ENCODE data around the gene SLC16A7. TPM values are rescaled to one million over a fixed set of nuclear protein-coding genes. Genes with fewer than 3 reads are reported as not detected.

Gene SLC16A7
- total and polyA plus RNA-seq, 9 donors = 2.0 to 21.9 (median 13.7) TPM

- H3K4me1 ChIP-seq (ENCODE audit: insufficient read depth) = no peaks in the 10 kb centered on the region
- no peak overlapping the region for H3K4me3 ChIP-seq
- H3K36me3 ChIP-seq = no peaks in the 10 kb centered on the region
- intact Hi-C loops (cut with DNase I) = no loop called here
- WGBS, 3 donors = 48 to 55% (median 48%) methylated on average over 1 of the region's 1 CpG
- no peak for DNase-seq
- no peaks in the 10 kb centered on the region for H3K9me3 ChIP-seq
- H3K27ac ChIP-seq = no peak overlapping the region
- TF ChIP-seq POLR2A (IDR thresholded peaks at IDR 0.05) = no peak
- no peak for TF ChIP-seq CTCF (IDR thresholded peaks at IDR 0.05)
- no peaks in the 10 kb centered on the region for H3K27me3 ChIP-seq
Observed at GRCh38 chr12:59619461-59620240, 23.8 kb downstream of the SLC16A7 start.

DNA sequence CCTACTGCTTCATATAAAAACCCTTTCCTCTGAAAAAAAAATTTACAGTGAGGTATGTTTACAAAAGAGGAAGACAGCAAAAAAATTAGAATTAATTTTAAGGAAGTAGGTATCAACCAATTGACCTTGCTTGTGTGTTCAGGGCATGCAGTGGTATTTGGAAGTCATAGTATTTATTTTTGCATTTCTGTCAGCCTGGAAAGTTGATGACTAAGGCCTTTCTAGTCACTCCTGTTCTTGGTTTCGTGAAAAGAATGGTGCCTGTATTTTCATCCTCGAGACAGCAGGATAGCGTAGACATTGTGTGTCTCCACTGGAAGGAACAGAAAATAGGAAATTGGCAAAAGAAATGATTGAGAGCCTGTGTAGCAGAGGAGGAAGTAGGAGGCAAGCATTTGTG, 24.5 kb downstream of the SLC16A7 start:
- H3K4me3 ChIP-seq = no peak overlapping the region
- no peaks in the 10 kb centered on the region for H3K4me1 ChIP-seq (ENCODE audit: insufficient read depth)
- H3K9me3 ChIP-seq = no peaks in the 10 kb centered on the region
- H3K27ac ChIP-seq = no peak overlapping the region
- intact Hi-C loops (cut with DNase I) = no loop called here
- no peaks in the 10 kb centered on the region for H3K36me3 ChIP-seq
- 71 to 86% (median 84%) methylated on average over 3 of the region's 3 CpGs for WGBS, 3 donors
- TF ChIP-seq CTCF (IDR thresholded peaks at IDR 0.05) (no peak), EP300 (IDR thresholded peaks at IDR 0.05) (no peak), POLR2A (IDR thresholded peaks at IDR 0.05) (no peak)
- DNase-seq = no peak
- no peaks in the 10 kb centered on the region for H3K27me3 ChIP-seq

- Histone ChIP-seq H3K27me3 (no peaks in the 10 kb centered on the region), H3K27ac (no peak overlapping the region), H3K4me3 (no peak overlapping the region), H3K36me3 (no peaks in the 10 kb centered on the region), H3K4me1 (ENCODE audit: insufficient read depth) (no peaks in the 10 kb centered on the region), H3K9me3 (no peaks in the 10 kb centered on the region)
- WGBS, 3 donors = 87 to 100% (median 95%) methylated on average over 1 of the region's 1 CpG
- TF ChIP-seq EP300 (IDR thresholded peaks at IDR 0.05) (no peak), CTCF (IDR thresholded peaks at IDR 0.05) (no peak), POLR2A (IDR thresholded peaks at IDR 0.05) (no peak)
- intact Hi-C loops (cut with DNase I) = no loop called here
- no peak for DNase-seq
Observed at GRCh38 chr12:59624732-59625460, 29.1 kb downstream of the SLC16A7 start.

DNA sequence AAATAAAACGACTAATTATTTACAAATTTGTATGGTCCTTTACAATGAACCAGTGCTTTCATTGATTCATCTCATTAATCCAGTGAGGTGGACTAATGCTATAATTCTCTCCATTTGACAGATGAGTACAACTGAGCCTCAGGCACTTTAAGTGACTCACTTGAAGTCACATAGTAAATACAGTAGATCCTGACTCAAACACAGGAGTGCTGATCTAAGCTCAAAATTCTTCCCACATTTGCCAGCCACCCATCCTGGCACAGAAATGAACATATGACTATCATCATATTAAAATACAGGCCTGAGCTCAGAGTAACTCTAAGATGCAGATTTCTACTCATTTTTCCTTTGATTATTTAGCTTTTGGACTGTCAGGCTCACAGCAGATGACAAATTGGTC, 30.6 kb downstream of the SLC16A7 start:
- intact Hi-C loops (cut with DNase I) = no loop called here
- 31 to 57% (median 40%) methylated on average over 1 of the region's 1 CpG for WGBS, 3 donors
- no peak overlapping the region for H3K27ac ChIP-seq
- TF ChIP-seq POLR2A (IDR thresholded peaks at IDR 0.05) = no peak
- no peak for TF ChIP-seq EP300 (IDR thresholded peaks at IDR 0.05)
- TF ChIP-seq CTCF (IDR thresholded peaks at IDR 0.05) = no peak
- no peak for DNase-seq
- H3K4me1 ChIP-seq (ENCODE audit: insufficient read depth) = no peaks in the 10 kb centered on the region
- H3K9me3 ChIP-seq = no peaks in the 10 kb centered on the region
- no peak overlapping the region for H3K4me3 ChIP-seq
- H3K36me3 ChIP-seq = no peaks in the 10 kb centered on the region
- H3K27me3 ChIP-seq = no peaks in the 10 kb centered on the region

Data from ovary (tissue), 9 donors.